ENCODE measurements around the gene AGER. TPM values are rescaled to one million over a fixed set of nuclear protein-coding genes. Genes with fewer than 3 reads are reported as not detected.

Gene AGER
- total RNA-seq (1 to 10 TPM in 1 of 2 donors, under 1 TPM in 1; 0.79 to 6.3 TPM), polyA plus RNA-seq (ENCODE audit: insufficient read length in 2 of 2) (10 to 100 TPM; 15.2 to 22.1 TPM)
- long read RNA-seq, donor 1, partial matches to known transcripts = 0 of 1 reads
- long read RNA-seq, donor 1, other reads (novel, unspliced or antisense) = 0 of 1 reads
- long read RNA-seq, donor 2, partial matches to known transcripts = 0 of 1 reads
- long read RNA-seq, donor 2, other reads (novel, unspliced or antisense) = 0 of 1 reads
- long read RNA-seq, donor 3 = 0 reads
- long read RNA-seq, donor 4, transcript AGER-210 (2 exons, 557 nt) = minor isoform, 15 of 75 reads
- long read RNA-seq, donor 4, transcript AGER-207 (11 exons, 1,492 nt) = major isoform, 29 of 75 reads
- long read RNA-seq, donor 4, partial matches to known transcripts = 22 of 75 reads
- long read RNA-seq, donor 4, other reads (novel, unspliced or antisense) = 0 of 75 reads

- Histone ChIP-seq H3K4me1 (ENCODE audit: control insufficient read depth, insufficient read depth, low read length) (peaks cover 35% of the 10 kb centered on the region), H3K36me3 (ENCODE audit: control insufficient read depth, insufficient read depth, low read length) (peaks cover 69% of the 10 kb centered on the region), H3K9me3 (ENCODE audit: control insufficient read depth, insufficient read depth, low read length) (no peaks in the 10 kb centered on the region), H3K27ac (ENCODE audit: low read depth, low read length) (no peak within 1 kb of the TSS), H3K27me3 (ENCODE audit: control insufficient read depth, insufficient read depth, low read length) (no peaks in the 10 kb centered on the region), H3K4me3 (ENCODE audit: low read depth, low read length) (no peak within 1 kb of the TSS)
- WGBS (ENCODE audit: insufficient coverage) = 88% methylated on average over 4 of the region's 6 CpGs
- DNase-seq (ENCODE audit: low read depth in 4 of 6, low spot score in 6 of 6) = no peak
Measured at GRCh38 chr6:32184084-32184640, at the start of gene AGER. AGER (minus strand) TSS chr6:32184253; CDS start chr6:32184222, 31 bp downstream.

DNA sequence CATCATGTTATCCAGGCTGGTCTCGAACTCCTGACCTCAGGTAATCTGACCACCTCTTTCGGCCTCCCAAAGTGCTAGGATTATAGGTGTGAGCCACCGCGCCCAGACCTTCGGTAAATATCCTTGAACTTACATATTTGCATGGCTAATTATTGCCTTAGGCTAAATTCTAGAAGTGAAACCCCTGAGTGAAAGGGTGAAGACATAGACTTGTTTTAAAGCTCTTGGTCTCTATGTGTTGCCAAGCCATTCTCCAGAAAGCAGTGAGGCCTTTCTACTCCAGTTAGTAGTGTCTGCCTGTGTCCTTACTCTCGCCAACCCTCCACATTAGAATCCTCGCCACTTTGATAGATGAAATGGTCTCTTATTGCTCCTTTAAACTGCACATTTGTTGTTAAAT lies 42.4 kb upstream of the AGER start:
- no peak overlapping the region for H3K4me3 ChIP-seq (ENCODE audit: low read depth, low read length)
- no peaks in the 10 kb centered on the region for H3K36me3 ChIP-seq (ENCODE audit: control insufficient read depth, insufficient read depth, low read length)
- no peaks in the 10 kb centered on the region for H3K4me1 ChIP-seq (ENCODE audit: control insufficient read depth, insufficient read depth, low read length)
- H3K27ac ChIP-seq (ENCODE audit: low read depth, low read length) = no peak overlapping the region
- H3K27me3 ChIP-seq (ENCODE audit: control insufficient read depth, insufficient read depth, low read length) = no peaks in the 10 kb centered on the region
- WGBS (ENCODE audit: insufficient coverage) = 95% methylated on average over 5 of the region's 7 CpGs
- no peaks in the 10 kb centered on the region for H3K9me3 ChIP-seq (ENCODE audit: control insufficient read depth, insufficient read depth, low read length)
- DNase-seq (ENCODE audit: low read depth in 4 of 6, low spot score in 6 of 6) = no peak

- H3K27me3 ChIP-seq (ENCODE audit: control insufficient read depth, insufficient read depth, low read length) = no peaks in the 10 kb centered on the region
- H3K36me3 ChIP-seq (ENCODE audit: control insufficient read depth, insufficient read depth, low read length) = no peaks in the 10 kb centered on the region
- 91% methylated on average over 1 of the region's 2 CpGs for WGBS (ENCODE audit: insufficient coverage)
- H3K27ac ChIP-seq (ENCODE audit: low read depth, low read length) = no peak overlapping the region
- no peaks in the 10 kb centered on the region for H3K9me3 ChIP-seq (ENCODE audit: control insufficient read depth, insufficient read depth, low read length)
- no peak overlapping the region for H3K4me3 ChIP-seq (ENCODE audit: low read depth, low read length)
- H3K4me1 ChIP-seq (ENCODE audit: control insufficient read depth, insufficient read depth, low read length) = no peaks in the 10 kb centered on the region
- no peak for DNase-seq (ENCODE audit: low read depth in 4 of 6, low spot score in 6 of 6)
Measured at GRCh38 chr6:32224696-32225095, 40.6 kb upstream of the AGER start.

DNA sequence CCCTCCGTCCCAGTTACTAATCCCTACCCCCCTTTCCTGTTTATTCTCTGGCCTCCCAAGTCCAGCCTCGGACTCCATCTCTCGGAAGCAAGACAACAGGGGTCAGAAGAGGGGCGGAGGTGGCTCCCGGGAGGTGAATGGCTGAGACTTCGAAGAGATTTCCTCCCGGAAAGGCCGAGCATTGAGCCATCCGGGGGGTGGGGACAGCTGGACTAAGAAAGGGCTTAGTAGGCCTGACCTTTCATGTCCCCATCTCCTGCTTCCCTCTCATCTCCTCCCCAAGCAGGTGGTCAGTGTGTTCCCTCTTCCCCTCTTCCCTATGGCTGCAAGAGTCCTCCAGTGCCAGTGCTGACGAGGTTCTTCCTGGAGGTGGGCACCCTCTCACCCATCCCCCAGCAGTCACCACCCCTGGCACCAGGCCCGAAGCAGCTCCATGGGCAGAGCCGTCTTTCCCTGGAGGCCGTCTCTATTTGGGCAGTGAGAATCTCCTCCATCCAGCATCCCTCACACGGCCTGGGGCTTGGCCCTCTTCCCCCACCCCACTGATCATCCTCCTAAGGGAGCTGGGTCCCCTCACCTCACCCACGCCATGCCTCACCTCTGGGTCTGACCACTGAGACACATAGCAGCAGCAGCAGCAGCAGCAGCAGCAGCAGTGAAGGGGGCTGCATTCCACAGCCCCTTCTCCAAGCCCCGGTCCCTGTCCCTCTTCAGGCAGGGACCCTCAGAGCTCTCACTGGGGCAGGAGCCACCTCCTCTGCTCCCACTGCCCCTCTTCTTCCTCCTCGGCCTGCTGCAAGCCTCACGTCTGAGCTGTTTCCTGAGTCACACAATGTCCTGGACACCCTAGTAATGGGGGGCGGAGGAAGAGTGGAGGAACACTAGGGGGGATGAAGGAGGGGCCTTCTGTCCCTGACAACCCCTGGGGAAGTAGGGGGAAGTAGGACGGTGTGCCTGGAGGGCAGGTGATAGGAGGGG lies 39.5 kb upstream of the AGER start, which contains the start of gene NOTCH4:
Gene NOTCH4, minus strand, starts transcription at position 810 of the 978 bp plus-strand sequence. Its CDS starts 139 bp downstream, at position 671.
- Histone ChIP-seq H3K36me3 (ENCODE audit: control insufficient read depth, insufficient read depth, low read length) (no peaks in the 10 kb centered on the region), H3K4me3 (ENCODE audit: low read depth, low read length) (no peak within 1 kb of the TSS), H3K27ac (ENCODE audit: low read depth, low read length) (no peak within 1 kb of the TSS), H3K9me3 (ENCODE audit: control insufficient read depth, insufficient read depth, low read length) (no peaks in the 10 kb centered on the region), H3K4me1 (ENCODE audit: control insufficient read depth, insufficient read depth, low read length) (no peaks in the 10 kb centered on the region), H3K27me3 (ENCODE audit: control insufficient read depth, insufficient read depth, low read length) (no peaks in the 10 kb centered on the region)
- 68% methylated on average over 13 of the region's 20 CpGs for WGBS (ENCODE audit: insufficient coverage)
- no peak for DNase-seq (ENCODE audit: low read depth in 4 of 6, low spot score in 6 of 6)

GRCh38 chr6:32222333-32223230 lies 38.5 kb upstream of the AGER start:
- WGBS (ENCODE audit: insufficient coverage) = 95% methylated on average over 8 of the region's 8 CpGs
- Histone ChIP-seq H3K4me1 (ENCODE audit: control insufficient read depth, insufficient read depth, low read length) (no peaks in the 10 kb centered on the region), H3K9me3 (ENCODE audit: control insufficient read depth, insufficient read depth, low read length) (no peaks in the 10 kb centered on the region), H3K27ac (ENCODE audit: low read depth, low read length) (no peak overlapping the region), H3K4me3 (ENCODE audit: low read depth, low read length) (no peak overlapping the region), H3K27me3 (ENCODE audit: control insufficient read depth, insufficient read depth, low read length) (no peaks in the 10 kb centered on the region), H3K36me3 (ENCODE audit: control insufficient read depth, insufficient read depth, low read length) (no peaks in the 10 kb centered on the region)
- DNase-seq (ENCODE audit: low read depth in 4 of 6, low spot score in 6 of 6) = no peak

GRCh38 chr6:32220021-32220420 lies 36.0 kb upstream of the AGER start:
- no peak for DNase-seq (ENCODE audit: low read depth in 4 of 6, low spot score in 6 of 6)
- no peaks in the 10 kb centered on the region for H3K27me3 ChIP-seq (ENCODE audit: control insufficient read depth, insufficient read depth, low read length)
- H3K27ac ChIP-seq (ENCODE audit: low read depth, low read length) = no peak overlapping the region
- H3K9me3 ChIP-seq (ENCODE audit: control insufficient read depth, insufficient read depth, low read length) = no peaks in the 10 kb centered on the region
- no peaks in the 10 kb centered on the region for H3K36me3 ChIP-seq (ENCODE audit: control insufficient read depth, insufficient read depth, low read length)
- H3K4me1 ChIP-seq (ENCODE audit: control insufficient read depth, insufficient read depth, low read length) = no peaks in the 10 kb centered on the region
- no peak overlapping the region for H3K4me3 ChIP-seq (ENCODE audit: low read depth, low read length)
- whole genome bisulfite sequencing (ENCODE audit: insufficient coverage) = 77% methylated on average over 3 of the region's 4 CpGs

DNA sequence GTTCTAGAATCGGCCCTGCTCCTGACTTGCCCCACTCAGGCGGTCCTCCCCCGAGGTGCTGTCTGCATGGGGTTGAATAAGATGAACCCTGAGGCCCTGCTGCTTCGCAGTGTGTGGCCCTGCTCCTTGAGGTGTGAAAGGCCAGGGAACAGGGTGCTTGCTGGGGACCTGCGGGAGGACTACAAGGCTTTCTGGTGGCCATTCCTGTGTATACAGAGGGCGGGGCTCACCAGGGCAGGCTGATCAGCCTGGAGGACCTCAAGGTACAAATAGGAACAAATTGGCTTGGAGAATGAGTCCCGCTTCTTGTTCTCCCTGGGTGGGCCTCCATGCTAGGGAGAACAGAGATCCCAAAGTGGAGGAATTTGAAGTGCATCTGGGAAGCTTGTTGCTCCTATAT lies 34.1 kb upstream of the AGER start:
- DNase-seq (ENCODE audit: low read depth in 4 of 6, low spot score in 6 of 6) = no peak
- no peak overlapping the region for H3K27ac ChIP-seq (ENCODE audit: low read depth, low read length)
- H3K27me3 ChIP-seq (ENCODE audit: control insufficient read depth, insufficient read depth, low read length) = no peaks in the 10 kb centered on the region
- no peak overlapping the region for H3K4me3 ChIP-seq (ENCODE audit: low read depth, low read length)
- no peaks in the 10 kb centered on the region for H3K9me3 ChIP-seq (ENCODE audit: control insufficient read depth, insufficient read depth, low read length)
- H3K36me3 ChIP-seq (ENCODE audit: control insufficient read depth, insufficient read depth, low read length) = no peaks in the 10 kb centered on the region
- no peaks in the 10 kb centered on the region for H3K4me1 ChIP-seq (ENCODE audit: control insufficient read depth, insufficient read depth, low read length)
- 76% methylated on average over 7 of the region's 7 CpGs for WGBS (ENCODE audit: insufficient coverage)

DNA sequence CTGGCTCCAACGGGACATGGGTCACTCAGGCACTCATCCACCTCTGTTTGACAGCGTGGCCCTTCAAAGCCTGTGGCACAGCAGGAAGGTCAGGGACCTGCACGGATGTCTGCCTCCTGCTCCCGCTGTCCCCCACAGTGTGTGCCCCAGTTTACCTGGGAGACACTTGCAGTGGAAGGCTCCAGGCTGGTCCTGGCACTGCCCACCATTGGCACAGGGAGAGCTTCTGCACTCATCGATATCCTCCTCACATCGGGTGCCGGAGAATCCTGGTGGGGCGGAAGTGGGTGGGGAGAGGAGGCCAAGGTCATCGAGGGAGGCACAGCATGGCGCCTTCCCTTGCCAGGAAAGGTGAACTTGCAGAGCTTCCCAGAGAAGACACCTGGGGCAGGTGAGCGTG lies 32.9 kb upstream of the AGER start:
- H3K4me3 ChIP-seq (ENCODE audit: low read depth, low read length) = no peak overlapping the region
- no peaks in the 10 kb centered on the region for H3K27me3 ChIP-seq (ENCODE audit: control insufficient read depth, insufficient read depth, low read length)
- no peak overlapping the region for H3K27ac ChIP-seq (ENCODE audit: low read depth, low read length)
- DNase-seq (ENCODE audit: low read depth in 4 of 6, low spot score in 6 of 6) = no peak
- no peaks in the 10 kb centered on the region for H3K4me1 ChIP-seq (ENCODE audit: control insufficient read depth, insufficient read depth, low read length)
- no peaks in the 10 kb centered on the region for H3K9me3 ChIP-seq (ENCODE audit: control insufficient read depth, insufficient read depth, low read length)
- 96% methylated on average over 10 of the region's 11 CpGs for WGBS (ENCODE audit: insufficient coverage)
- H3K36me3 ChIP-seq (ENCODE audit: control insufficient read depth, insufficient read depth, low read length) = no peaks in the 10 kb centered on the region

- H3K4me1 ChIP-seq (ENCODE audit: control insufficient read depth, insufficient read depth, low read length) = no peaks in the 10 kb centered on the region
- H3K36me3 ChIP-seq (ENCODE audit: control insufficient read depth, insufficient read depth, low read length) = no peaks in the 10 kb centered on the region
- no peaks in the 10 kb centered on the region for H3K27me3 ChIP-seq (ENCODE audit: control insufficient read depth, insufficient read depth, low read length)
- WGBS (ENCODE audit: insufficient coverage) = 80% methylated on average over 1 of the region's 10 CpGs
- no peak overlapping the region for H3K27ac ChIP-seq (ENCODE audit: low read depth, low read length)
- no peak overlapping the region for H3K4me3 ChIP-seq (ENCODE audit: low read depth, low read length)
- H3K9me3 ChIP-seq (ENCODE audit: control insufficient read depth, insufficient read depth, low read length) = no peaks in the 10 kb centered on the region
- no peak for DNase-seq (ENCODE audit: low read depth in 4 of 6, low spot score in 6 of 6)
Measured at GRCh38 chr6:32216285-32216684, 32.2 kb upstream of the AGER start.
